Erythroblast (primary cell): ENCODE data around the gene SCG3.
A peak's percentile ranks its signal among the peaks of the same experiment; 100 is the strongest.

Source experiments
- DNase-seq, 2 experiments: peaks; one replicate each; lab custom pipeline; 2025; lab: John Stamatoyannopoulos, UW
- GATA1 ChIP-seq: IDR thresholded peaks from 2 replicates; pipeline ENCODE4 v1.6.1; 2011; ENCODE audit warnings: low read depth, mild to moderate bottlenecking, control low read depth, low read length, moderate library complexity
- POLR2A ChIP-seq: IDR thresholded peaks from 2 replicates; pipeline ENCODE4 v1.6.1; 2011; ENCODE audit warnings: mild to moderate bottlenecking, low read length

The SCG3 gene

GRCh38 chr15:51727141-51727897 is 46.0 kb downstream of the SCG3 start:
- peak; percentile 42 to 44 for DNase-seq
- no peak for TF ChIP-seq POLR2A
- TF ChIP-seq GATA1, result no peak

- TF ChIP-seq GATA1, result no peak
- no peak for TF ChIP-seq POLR2A
- peak in 1 of 2 experiments; percentile 31 for DNase-seq
Measured at GRCh38 chr15:51731549-51732267, 50.4 kb downstream of the SCG3 start.

GRCh38 chr15:51732646-51733045 is 51.3 kb downstream of the SCG3 start:
- no peak for DNase-seq
- TF ChIP-seq POLR2A (no peak), GATA1 (no peak)

GRCh38 chr15:51735228-51736010 is 54.1 kb downstream of the SCG3 start:
- DNase-seq, result peak; percentile 15 to 17
- TF ChIP-seq GATA1, result no peak
- TF ChIP-seq POLR2A, result no peak

GRCh38 chr15:51736069-51736468 is 54.8 kb downstream of the SCG3 start:
- TF ChIP-seq GATA1 (no peak), POLR2A (no peak)
- DNase-seq, result peak in 1 of 2 experiments; percentile 44

- DNase-seq, result peak; percentile 66 to 72
Measured at GRCh38 chr15:51736751-51737521, 55.6 kb downstream of the SCG3 start.

GRCh38 chr15:51737522-51738305 is 56.4 kb downstream of the SCG3 start, which contains the start of gene LYSMD2:
TSS of gene LYSMD2 (minus strand) at chr15:51737655. CDS start at chr15:51737622, 33 bp downstream.
- DNase-seq, result peak; percentile 69 to 78
- peak; percentile 63 for TF ChIP-seq POLR2A
- TF ChIP-seq GATA1, result no peak

More at GRCh38 chr15:51736751-51737521, 55.6 kb downstream of the SCG3 start:
- TF ChIP-seq GATA1, result no peak
- peak; percentile 63 for TF ChIP-seq POLR2A

DNA sequence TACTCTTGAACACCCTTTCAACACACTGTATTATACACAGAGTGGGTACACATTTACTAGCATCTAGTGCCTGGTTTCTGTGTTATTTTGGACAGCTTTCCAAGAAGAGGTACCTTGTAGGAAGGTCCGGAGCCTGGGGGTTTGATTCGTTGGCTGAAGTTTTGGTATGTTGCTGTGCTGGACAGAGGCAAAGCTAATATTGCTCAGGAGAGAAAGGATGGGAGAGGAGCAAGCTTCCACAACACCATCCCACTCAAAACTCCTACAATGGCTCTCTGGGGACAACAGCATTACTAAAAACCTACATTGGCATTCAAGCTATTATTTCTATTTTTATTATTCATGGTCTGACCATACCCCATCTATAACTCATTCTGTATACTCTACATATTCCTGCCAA is 57.2 kb downstream of the SCG3 start:
- TF ChIP-seq POLR2A, result no peak
- TF ChIP-seq GATA1, result no peak

GRCh38 chr15:51739061-51739712 is 57.9 kb downstream of the SCG3 start:
- TF ChIP-seq POLR2A, result no peak
- TF ChIP-seq GATA1, result no peak
- DNase-seq, result peak; percentile 24 to 42

More for the DNA sequence above, 57.2 kb downstream of the SCG3 start:
- DNase-seq, result no peak

GRCh38 chr15:51749307-51749706 is 68.0 kb downstream of the SCG3 start:
- TF ChIP-seq POLR2A, result no peak
- no peak for TF ChIP-seq GATA1
- DNase-seq, result no peak

- TF ChIP-seq POLR2A, result no peak
- TF ChIP-seq GATA1, result no peak
Measured at GRCh38 chr15:51750186-51750585, 68.9 kb downstream of the SCG3 start.

More at GRCh38 chr15:51750186-51750585, 68.9 kb downstream of the SCG3 start:
- DNase-seq, result no peak
